Memory B cell (primary cell): Measurements from ENCODE around the gene APBA2.
"Not testable (repeated sequence)": the region's sequence is repeated elsewhere in the genome, so short reads cannot be mapped to it uniquely, and the experiment has no call there.

Experiments
- ATAC-seq: fragments of 150-1000 bp; cut with Tn5 transposase; 2 replicates; pipeline ENCODE4 v1.10.0; 2021; ENCODE audit warnings: low read depth, mild to moderate bottlenecking, moderate library complexity
- DNase-seq, 2 donors: peaks; one replicate each; pipeline ENCODE4 v3.0.0; 2022; ENCODE audit warnings: low spot score in 2 of 2
- H3K27ac Mint-ChIP-seq: one replicate; pipeline ENCODE4 v1.8.0; 2022; ENCODE audit warnings: mild to moderate bottlenecking, moderate library complexity, mixed read lengths
- H3K27me3 Mint-ChIP-seq: one replicate; pipeline ENCODE4 v1.8.0; 2022; ENCODE audit warnings: mixed read lengths
- H3K36me3 Mint-ChIP-seq: one replicate; pipeline ENCODE4 v1.8.0; 2022; ENCODE audit warnings: mild to moderate bottlenecking, mixed read lengths
- H3K4me1 Mint-ChIP-seq: one replicate; pipeline ENCODE4 v1.8.0; 2022; ENCODE audit warnings: mixed read lengths
- H3K4me3 Mint-ChIP-seq: one replicate; pipeline ENCODE4 v1.8.0; 2022; ENCODE audit warnings: mild to moderate bottlenecking, moderate library complexity, mixed read lengths
- H3K9me3 Mint-ChIP-seq: one replicate; pipeline ENCODE4 v1.8.0; 2022; ENCODE audit warnings: mixed read lengths

The APBA2 gene

GRCh38 chr15:28885630-28886430 is at the start of gene APBA2:
APBA2 (plus strand) TSS chr15:28885974; CDS start chr15:29053885, 167,911 bp downstream.
- no peak for DNase-seq

GRCh38 chr15:28840285-28840684 is 45.5 kb upstream of the APBA2 start:
- H3K9me3 Mint-ChIP-seq: not testable (repeated sequence)

More at GRCh38 chr15:28885630-28886430, at the start of gene APBA2:
- peaks cover 6% of the 10 kb centered on the region for H3K27me3 Mint-ChIP-seq
- H3K4me1 Mint-ChIP-seq: no peaks in the 10 kb centered on the region
- no peak within 1 kb of the TSS for H3K4me3 Mint-ChIP-seq
- ATAC-seq: no peak
- H3K36me3 Mint-ChIP-seq: no peaks in the 10 kb centered on the region
- no peak within 1 kb of the TSS for H3K27ac Mint-ChIP-seq
- no peaks in the 10 kb centered on the region for H3K9me3 Mint-ChIP-seq

DNA sequence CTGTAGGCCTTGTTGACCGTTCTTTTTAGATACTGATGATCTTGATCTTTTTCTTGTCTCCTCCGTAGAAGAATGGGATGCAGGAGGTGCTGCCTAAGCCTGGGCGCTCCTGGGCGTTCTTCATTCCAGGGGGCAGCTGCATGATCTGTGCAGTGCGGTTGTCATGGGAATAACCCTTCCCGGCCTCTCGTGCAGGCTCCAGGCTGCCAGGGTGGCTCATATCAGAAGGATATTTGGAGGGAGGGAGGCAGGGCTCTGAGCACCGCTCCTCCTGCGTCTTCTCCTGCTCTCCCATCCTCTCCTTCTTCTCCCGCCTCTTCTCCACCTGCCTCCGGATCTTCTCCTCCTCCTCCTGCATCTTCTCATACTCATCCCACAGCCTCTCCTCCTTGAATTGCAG is 43.6 kb upstream of the APBA2 start:
- H3K4me1 Mint-ChIP-seq, DNase-seq, H3K27ac Mint-ChIP-seq, ATAC-seq, H3K27me3 Mint-ChIP-seq, H3K4me3 Mint-ChIP-seq, H3K9me3 Mint-ChIP-seq, H3K36me3 Mint-ChIP-seq: not testable (repeated sequence)

More at GRCh38 chr15:28840285-28840684, 45.5 kb upstream of the APBA2 start:
- not testable (repeated sequence) for H3K36me3 Mint-ChIP-seq, H3K4me1 Mint-ChIP-seq, ATAC-seq, DNase-seq, H3K27me3 Mint-ChIP-seq, H3K4me3 Mint-ChIP-seq, H3K27ac Mint-ChIP-seq

GRCh38 chr15:28843520-28843919 is 42.3 kb upstream of the APBA2 start:
- H3K27ac Mint-ChIP-seq, ATAC-seq, DNase-seq, H3K27me3 Mint-ChIP-seq, H3K9me3 Mint-ChIP-seq, H3K4me3 Mint-ChIP-seq, H3K36me3 Mint-ChIP-seq, H3K4me1 Mint-ChIP-seq: not testable (repeated sequence)

DNA sequence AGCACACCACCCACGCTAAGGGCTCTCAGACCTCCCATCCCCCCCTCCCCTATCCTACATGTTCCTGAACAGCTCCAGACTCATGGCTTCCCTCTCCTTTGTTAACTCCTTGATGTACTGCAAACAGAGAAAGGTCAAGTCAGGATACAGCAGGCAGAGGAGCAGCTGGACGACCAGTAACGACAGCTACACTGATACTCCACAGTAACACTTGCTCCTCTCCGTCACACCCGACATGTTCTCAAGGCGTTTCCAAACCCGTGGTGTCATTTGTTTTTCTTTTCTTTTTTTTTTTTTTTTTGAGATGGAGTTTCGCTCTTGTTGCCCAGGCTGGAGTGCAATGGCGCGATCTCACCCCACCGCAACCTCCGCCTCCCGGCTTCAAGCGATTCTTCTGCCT is 41.6 kb upstream of the APBA2 start:
- not testable (repeated sequence) for H3K27ac Mint-ChIP-seq, H3K4me3 Mint-ChIP-seq, DNase-seq, ATAC-seq, H3K4me1 Mint-ChIP-seq, H3K27me3 Mint-ChIP-seq, H3K9me3 Mint-ChIP-seq, H3K36me3 Mint-ChIP-seq

DNA sequence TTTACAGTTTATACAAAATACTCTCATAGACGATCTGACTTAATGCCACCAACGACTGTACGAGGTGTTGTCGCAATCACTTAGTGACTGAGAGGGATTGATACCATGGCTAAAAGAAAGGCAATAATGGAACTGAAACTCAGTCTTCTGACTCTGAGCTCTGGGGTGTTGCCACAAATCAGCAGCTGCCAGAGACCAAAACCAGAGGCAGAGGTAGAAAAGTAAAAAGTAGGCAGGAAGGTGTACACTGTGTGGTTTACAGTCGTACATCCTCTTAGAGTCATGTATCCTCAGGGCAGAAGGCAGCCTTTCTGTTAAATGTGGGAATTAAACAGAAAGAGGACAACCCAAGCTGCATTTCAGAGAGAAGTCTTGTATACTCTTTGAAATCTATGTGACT is 38.5 kb upstream of the APBA2 start:
- ATAC-seq: peak; percentile 44
- not testable (repeated sequence) for H3K4me3 Mint-ChIP-seq, H3K27me3 Mint-ChIP-seq, H3K9me3 Mint-ChIP-seq, H3K27ac Mint-ChIP-seq, H3K4me1 Mint-ChIP-seq, DNase-seq, H3K36me3 Mint-ChIP-seq

GRCh38 chr15:28847959-28848358 is 37.8 kb upstream of the APBA2 start:
- not testable (repeated sequence) for ATAC-seq, H3K9me3 Mint-ChIP-seq

DNA sequence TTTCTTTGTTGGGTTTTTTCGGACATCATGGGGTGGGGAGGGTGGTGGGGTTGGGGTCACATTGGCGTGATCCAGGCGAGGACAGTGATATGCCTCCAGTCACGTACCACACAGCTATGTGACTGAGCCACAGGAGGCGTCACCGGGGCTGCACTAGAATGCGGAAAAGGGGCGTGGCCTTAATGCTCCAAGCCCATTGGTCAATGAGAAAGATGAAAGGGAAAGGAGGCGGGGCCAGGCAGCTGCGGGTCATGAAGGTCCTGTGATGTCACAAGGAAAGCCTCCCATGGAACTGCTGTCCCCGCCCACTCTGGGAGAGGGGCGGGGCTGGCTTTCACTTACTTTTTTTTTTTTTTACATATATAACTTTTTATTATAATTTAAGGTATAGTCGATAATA is 37.3 kb upstream of the APBA2 start, which contains the start of gene GOLGA6L7:
Gene GOLGA6L7, minus strand, starts transcription at position 124 of the 400 bp plus-strand sequence. Its CDS starts 95 bp downstream, at position 29.
- not testable (repeated sequence) for H3K9me3 Mint-ChIP-seq, H3K36me3 Mint-ChIP-seq, H3K4me1 Mint-ChIP-seq, ATAC-seq, H3K4me3 Mint-ChIP-seq, H3K27me3 Mint-ChIP-seq, H3K27ac Mint-ChIP-seq, DNase-seq

More at GRCh38 chr15:28847959-28848358, 37.8 kb upstream of the APBA2 start:
- H3K27me3 Mint-ChIP-seq, H3K4me3 Mint-ChIP-seq, H3K27ac Mint-ChIP-seq, H3K4me1 Mint-ChIP-seq, H3K36me3 Mint-ChIP-seq, DNase-seq: not testable (repeated sequence)

DNA sequence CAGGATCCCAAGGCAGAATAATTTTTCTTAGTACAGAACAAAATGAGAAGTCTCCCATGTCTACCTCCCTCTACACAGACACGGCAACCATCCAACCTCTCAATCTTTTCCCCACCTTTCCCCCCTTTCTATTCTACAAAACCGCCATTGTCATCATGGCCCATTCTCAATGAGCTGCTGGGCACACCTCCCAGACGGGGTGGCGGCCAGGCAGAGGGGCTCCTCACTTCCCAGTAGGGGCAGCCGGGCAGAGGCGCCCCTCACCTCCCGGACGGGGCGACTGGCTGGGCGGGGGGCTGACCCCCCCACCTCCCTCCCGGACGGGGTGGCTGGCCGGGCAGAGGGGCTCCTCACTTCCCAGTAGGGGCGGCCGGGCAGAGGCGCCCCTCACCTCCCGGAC is 36.5 kb upstream of the APBA2 start:
- not testable (repeated sequence) for H3K4me3 Mint-ChIP-seq, H3K36me3 Mint-ChIP-seq, H3K4me1 Mint-ChIP-seq, H3K27ac Mint-ChIP-seq, H3K27me3 Mint-ChIP-seq, H3K9me3 Mint-ChIP-seq, ATAC-seq, DNase-seq

GRCh38 chr15:28849766-28850165 is 36.0 kb upstream of the APBA2 start:
- H3K4me3 Mint-ChIP-seq, DNase-seq, H3K36me3 Mint-ChIP-seq: not testable (repeated sequence)

DNA sequence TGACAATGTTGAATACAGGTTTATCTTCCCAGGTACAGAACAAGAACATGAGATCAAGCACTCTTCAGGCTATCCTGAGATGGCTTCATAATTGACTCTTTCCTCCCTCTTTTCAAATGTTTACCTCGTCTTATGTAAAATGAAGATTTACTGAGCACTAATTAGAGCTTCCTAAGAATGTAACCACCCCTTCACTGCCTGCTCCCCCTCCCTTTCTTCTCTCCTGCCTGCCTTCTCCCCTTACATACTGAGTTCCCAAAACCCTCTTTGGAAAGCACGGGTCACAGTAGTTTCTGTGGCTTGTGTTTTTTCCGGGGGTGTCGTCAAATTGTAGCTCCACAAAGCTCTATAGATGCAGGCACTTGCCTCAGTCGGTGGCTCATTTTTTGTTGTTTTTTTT is 32.1 kb upstream of the APBA2 start:
- not testable (repeated sequence) for H3K27ac Mint-ChIP-seq, H3K4me1 Mint-ChIP-seq, H3K27me3 Mint-ChIP-seq, H3K4me3 Mint-ChIP-seq, DNase-seq, ATAC-seq, H3K36me3 Mint-ChIP-seq, H3K9me3 Mint-ChIP-seq

More at GRCh38 chr15:28849766-28850165, 36.0 kb upstream of the APBA2 start:
- not testable (repeated sequence) for H3K9me3 Mint-ChIP-seq, H3K27ac Mint-ChIP-seq, ATAC-seq, H3K4me1 Mint-ChIP-seq, H3K27me3 Mint-ChIP-seq

DNA sequence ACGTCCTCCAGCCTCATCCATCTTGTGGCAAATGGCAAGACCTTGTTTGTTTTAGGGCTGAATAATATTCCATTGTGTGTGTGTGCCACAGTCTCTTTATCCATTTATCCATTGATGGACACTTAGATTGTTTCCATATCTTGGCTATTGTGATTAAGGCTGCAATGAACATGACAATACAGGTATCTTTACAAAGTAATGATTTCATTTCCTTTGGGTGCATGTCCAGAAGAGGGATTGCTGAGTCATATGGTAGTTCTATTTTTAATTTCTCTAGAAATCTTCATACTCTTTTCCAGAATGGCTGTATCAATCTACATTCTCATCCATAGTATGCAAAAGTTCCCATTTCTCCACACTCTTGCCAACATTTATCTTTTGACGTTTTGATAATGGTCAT is 31.2 kb upstream of the APBA2 start:
- H3K9me3 Mint-ChIP-seq, H3K4me3 Mint-ChIP-seq, H3K4me1 Mint-ChIP-seq, H3K27me3 Mint-ChIP-seq, ATAC-seq, DNase-seq, H3K36me3 Mint-ChIP-seq, H3K27ac Mint-ChIP-seq: not testable (repeated sequence)

- Mint-ChIP-seq H3K9me3 (no peaks in the 10 kb centered on the region), H3K27me3 (peaks cover 1% of the 10 kb centered on the region), H3K4me3 (no peak overlapping the region), H3K4me1 (no peaks in the 10 kb centered on the region), H3K27ac (no peak overlapping the region), H3K36me3 (no peaks in the 10 kb centered on the region)
- DNase-seq: no peak
- ATAC-seq: no peak
Observed at GRCh38 chr15:28861031-28861534, 24.7 kb upstream of the APBA2 start.

- not testable (repeated sequence) for H3K4me3 Mint-ChIP-seq, H3K36me3 Mint-ChIP-seq, H3K9me3 Mint-ChIP-seq, ATAC-seq, H3K27ac Mint-ChIP-seq, DNase-seq, H3K4me1 Mint-ChIP-seq, H3K27me3 Mint-ChIP-seq
Observed at GRCh38 chr15:28861589-28862293, 24.0 kb upstream of the APBA2 start.
